Loucy (cell line): ENCODE measurements around the gene ROR1.

ENCODE experiments used
- CTCF ChIP-seq: fragments of 200-600 bp; sonication (generic); conservative IDR thresholded peaks from 2 replicates; pipeline ENCODE4 v1.5.1; 2014; ENCODE audit warnings: mild to moderate bottlenecking, antibody characterized with exemption, low read length
- EZH2phosphoT487 ChIP-seq: fragments of 200-600 bp; IDR thresholded peaks from 2 replicates; pipeline ENCODE4 v1.6.1; 2018; ENCODE audit warnings: antibody characterized with exemption, mild to moderate bottlenecking, moderate library complexity, borderline replicate concordance

- no peak for TF ChIP-seq CTCF
- TF ChIP-seq EZH2phosphoT487 = no peak
Measured at GRCh38 chr1:64098846-64099582, 325.2 kb downstream of the ROR1 start.
